ENCODE results near the gene PRDM2. TPM values are rescaled to one million over a fixed set of nuclear protein-coding genes. Genes with fewer than 3 reads are reported as not detected.

Gene PRDM2
- total RNA-seq, 1 donor: 12.7 TPM

DNA sequence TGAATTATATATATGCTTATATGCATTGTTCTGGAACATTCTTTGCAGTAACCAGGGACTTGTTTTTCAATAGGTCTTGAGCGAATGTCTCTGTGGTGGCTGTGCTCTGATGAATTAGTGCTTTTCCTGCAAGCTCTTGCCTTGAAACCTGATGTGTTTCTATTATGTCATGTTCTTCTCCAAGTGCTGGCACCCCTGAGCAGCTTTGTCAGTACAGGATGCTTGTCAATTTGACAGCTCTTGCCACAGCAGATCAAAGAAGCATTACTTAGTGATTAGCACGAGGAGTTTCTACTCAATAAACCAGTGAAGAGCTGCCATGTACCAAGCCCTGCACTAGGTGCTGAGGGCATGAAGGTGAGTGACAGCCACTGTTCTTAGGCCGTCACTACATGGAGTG lies 171.9 kb downstream of the PRDM2 start:
- no peak overlapping the region for H2AFZ ChIP-seq (ENCODE audit: low read length)
- no peak for DNase-seq (ENCODE audit: insufficient read length, low spot score, missing footprints)
- H3K4me3 ChIP-seq (ENCODE audit: insufficient read depth, low read length): no peak overlapping the region
- no peaks in the 10 kb centered on the region for H3K27me3 ChIP-seq (ENCODE audit: insufficient read depth, low read length)
- no peak overlapping the region for H3K27ac ChIP-seq (ENCODE audit: low read depth, low read length)
- H3K9me3 ChIP-seq (ENCODE audit: low read depth, low read length): no peaks in the 10 kb centered on the region
- H4K20me1 ChIP-seq (ENCODE audit: insufficient read depth, low read length): no peaks in the 10 kb centered on the region
- H3K4me1 ChIP-seq (ENCODE audit: insufficient read depth, low read length): no peaks in the 10 kb centered on the region
- TF ChIP-seq, protein P1, sequence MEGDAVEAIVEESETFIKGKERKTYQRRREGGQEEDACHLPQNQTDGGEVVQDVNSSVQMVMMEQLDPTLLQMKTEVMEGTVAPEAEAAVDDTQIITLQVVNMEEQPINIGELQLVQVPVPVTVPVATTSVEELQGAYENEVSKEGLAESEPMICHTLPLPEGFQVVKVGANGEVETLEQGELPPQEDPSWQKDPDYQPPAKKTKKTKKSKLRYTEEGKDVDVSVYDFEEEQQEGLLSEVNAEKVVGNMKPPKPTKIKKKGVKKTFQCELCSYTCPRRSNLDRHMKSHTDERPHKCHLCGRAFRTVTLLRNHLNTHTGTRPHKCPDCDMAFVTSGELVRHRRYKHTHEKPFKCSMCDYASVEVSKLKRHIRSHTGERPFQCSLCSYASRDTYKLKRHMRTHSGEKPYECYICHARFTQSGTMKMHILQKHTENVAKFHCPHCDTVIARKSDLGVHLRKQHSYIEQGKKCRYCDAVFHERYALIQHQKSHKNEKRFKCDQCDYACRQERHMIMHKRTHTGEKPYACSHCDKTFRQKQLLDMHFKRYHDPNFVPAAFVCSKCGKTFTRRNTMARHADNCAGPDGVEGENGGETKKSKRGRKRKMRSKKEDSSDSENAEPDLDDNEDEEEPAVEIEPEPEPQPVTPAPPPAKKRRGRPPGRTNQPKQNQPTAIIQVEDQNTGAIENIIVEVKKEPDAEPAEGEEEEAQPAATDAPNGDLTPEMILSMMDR (IDR thresholded peaks at IDR 0.05; ENCODE audit: extremely low read depth, low read depth, low read length): no peak
- no peaks in the 10 kb centered on the region for H3K79me2 ChIP-seq (ENCODE audit: insufficient read depth, low read length)
- no peak overlapping the region for H3K4me2 ChIP-seq (ENCODE audit: insufficient read depth, low read length)
- no peaks in the 10 kb centered on the region for H3K36me3 ChIP-seq (ENCODE audit: insufficient read depth, low read length)

DNA sequence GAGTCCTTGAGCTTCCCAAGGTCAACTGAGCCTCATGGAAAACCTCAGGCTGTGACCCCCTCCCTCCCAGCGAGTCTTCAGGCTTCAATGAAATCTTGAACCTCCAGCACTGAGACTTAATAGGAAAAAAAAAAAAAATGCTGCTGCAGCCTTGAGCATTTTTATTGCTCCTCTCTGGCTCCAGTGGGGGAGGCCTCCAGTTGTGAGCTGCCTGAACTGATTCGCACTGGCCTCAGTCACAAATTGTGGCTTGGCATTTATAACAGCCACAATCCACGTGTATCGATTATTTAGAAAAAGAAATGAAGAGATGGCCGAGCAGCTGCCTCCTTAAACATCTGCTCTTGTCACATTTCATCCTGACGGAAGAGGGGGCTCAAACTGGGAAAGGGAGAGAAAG lies 173.0 kb downstream of the PRDM2 start:
- Histone ChIP-seq H3K4me3 (ENCODE audit: insufficient read depth, low read length) (no peak overlapping the region), H3K27me3 (ENCODE audit: insufficient read depth, low read length) (no peaks in the 10 kb centered on the region), H3K79me2 (ENCODE audit: insufficient read depth, low read length) (no peaks in the 10 kb centered on the region), H3K36me3 (ENCODE audit: insufficient read depth, low read length) (no peaks in the 10 kb centered on the region), H3K9me3 (ENCODE audit: low read depth, low read length) (no peaks in the 10 kb centered on the region), H4K20me1 (ENCODE audit: insufficient read depth, low read length) (no peaks in the 10 kb centered on the region), H3K27ac (ENCODE audit: low read depth, low read length) (no peak overlapping the region), H3K4me1 (ENCODE audit: insufficient read depth, low read length) (no peaks in the 10 kb centered on the region), H2AFZ (ENCODE audit: low read length) (no peak overlapping the region), H3K4me2 (ENCODE audit: insufficient read depth, low read length) (no peak overlapping the region)
- no peak for DNase-seq (ENCODE audit: insufficient read length, low spot score, missing footprints)
- TF ChIP-seq, protein P1 (IDR thresholded peaks at IDR 0.05; ENCODE audit: extremely low read depth, low read depth, low read length): no peak

Small RNAs within 50 kb of the gene (small RNA-seq; reads per million reads assigned to genes)
- gene RF00564: not detected

Other genes starting within 250 kb of the PRDM2 start
- not detected in 2 replicates for gene LRRC38, start 186.2 kb upstream of the PRDM2 start, total RNA-seq
- 4.7 and 11.9 TPM in 2 replicates for gene PDPN, start 116.4 kb upstream of the PRDM2 start, total RNA-seq

Data from osteoblast (primary cell).